GM21360 (cell line): ENCODE data around the gene PPP1R7.
"Not testable (repeated sequence)": the region's sequence is repeated elsewhere in the genome, so short reads cannot be mapped to it uniquely, and the experiment has no call there.

Experiments
- ATAC-seq: cut with Tn5 transposase; IDR thresholded peaks from one replicate; pipeline ENCODE4 v1.9.1; 2021; ENCODE audit warnings: mild to moderate bottlenecking, moderate library complexity; ENCODE audit not compliant: unreplicated experiment

PPP1R7 gene

GRCh38 chr2:241149925-241150659 lies at the start of gene PPP1R7:
PPP1R7 (plus strand) TSS chr2:241150467; CDS start chr2:241150496, 29 bp downstream.
- peak; percentile 71 for ATAC-seq

- ATAC-seq, result peak; percentile 85
Observed at GRCh38 chr2:241102239-241102803, 47.9 kb upstream of the PPP1R7 start, which contains the start of gene MTERF4. MTERF4 (minus strand) TSS chr2:241102287; CDS start chr2:241102273, 14 bp downstream.

GRCh38 chr2:241103176-241103595 lies 47.1 kb upstream of the PPP1R7 start:
- no peak for ATAC-seq

- ATAC-seq, result not testable (repeated sequence)
Observed at GRCh38 chr2:241104611-241105010, 45.7 kb upstream of the PPP1R7 start.

DNA sequence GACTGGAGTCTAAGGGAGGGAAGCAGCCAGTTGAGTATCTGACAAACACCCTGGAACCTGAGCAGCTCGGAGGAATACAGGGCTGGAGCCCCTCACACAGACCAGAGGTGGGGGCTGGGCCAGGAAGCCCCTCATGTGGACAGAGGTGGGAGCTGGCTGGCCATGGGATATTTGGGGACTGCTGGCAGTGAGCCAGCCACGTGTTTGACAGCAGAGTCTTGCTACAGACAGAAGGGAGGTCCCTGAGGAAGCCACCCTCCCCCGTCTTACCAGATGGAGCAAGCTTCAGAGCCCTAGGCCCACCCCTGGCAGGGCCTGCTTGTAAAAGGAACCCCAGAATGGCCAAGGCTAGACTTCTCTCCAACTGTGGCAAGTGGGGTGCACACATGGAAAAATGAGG lies 44.6 kb upstream of the PPP1R7 start:
- ATAC-seq, result no peak

GRCh38 chr2:241107031-241107783 lies 43.1 kb upstream of the PPP1R7 start:
- ATAC-seq, result no peak

DNA sequence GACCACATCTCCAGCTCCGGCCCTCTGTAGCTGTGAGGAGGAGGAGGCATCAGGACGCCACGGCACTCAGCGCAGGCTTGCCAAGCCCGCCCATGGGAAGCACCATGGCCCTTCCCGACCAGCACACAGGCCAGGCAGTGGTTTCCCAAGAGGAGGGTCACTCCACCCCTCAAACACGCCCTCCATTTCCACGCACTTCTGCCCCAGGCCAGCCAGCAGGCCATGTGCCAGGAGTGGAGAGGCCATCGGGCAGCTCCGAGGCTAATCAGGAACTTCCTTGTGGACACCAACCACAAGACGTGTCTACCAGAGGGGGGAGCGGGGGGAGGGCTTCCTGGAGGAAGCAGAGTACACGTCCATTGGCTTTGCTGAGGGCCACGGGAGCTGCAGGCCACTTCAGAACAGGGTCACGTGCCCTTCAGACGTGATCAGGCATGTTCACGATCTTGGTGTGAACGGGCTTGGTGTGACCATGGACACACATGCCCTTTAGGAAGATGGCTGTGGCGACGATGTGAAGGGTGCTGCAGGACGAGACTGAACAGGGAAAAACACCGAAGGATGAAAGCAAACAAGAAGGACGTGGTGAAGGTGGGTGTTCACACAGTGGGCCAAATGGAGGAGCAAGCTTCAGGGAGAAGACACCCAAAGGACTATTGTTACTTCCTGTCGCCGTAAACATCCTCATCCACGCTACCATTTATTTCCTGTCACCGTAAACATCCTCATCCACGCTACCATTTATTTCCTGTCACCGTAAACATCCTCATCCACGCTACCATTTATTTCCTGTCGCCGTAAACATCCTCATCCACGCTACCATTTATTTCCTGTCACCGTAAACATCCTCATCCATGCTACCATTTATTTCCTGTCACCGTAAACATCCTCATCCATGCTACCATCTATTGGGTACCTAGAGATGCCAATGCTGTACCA lies 41.7 kb upstream of the PPP1R7 start:
- no peak for ATAC-seq

DNA sequence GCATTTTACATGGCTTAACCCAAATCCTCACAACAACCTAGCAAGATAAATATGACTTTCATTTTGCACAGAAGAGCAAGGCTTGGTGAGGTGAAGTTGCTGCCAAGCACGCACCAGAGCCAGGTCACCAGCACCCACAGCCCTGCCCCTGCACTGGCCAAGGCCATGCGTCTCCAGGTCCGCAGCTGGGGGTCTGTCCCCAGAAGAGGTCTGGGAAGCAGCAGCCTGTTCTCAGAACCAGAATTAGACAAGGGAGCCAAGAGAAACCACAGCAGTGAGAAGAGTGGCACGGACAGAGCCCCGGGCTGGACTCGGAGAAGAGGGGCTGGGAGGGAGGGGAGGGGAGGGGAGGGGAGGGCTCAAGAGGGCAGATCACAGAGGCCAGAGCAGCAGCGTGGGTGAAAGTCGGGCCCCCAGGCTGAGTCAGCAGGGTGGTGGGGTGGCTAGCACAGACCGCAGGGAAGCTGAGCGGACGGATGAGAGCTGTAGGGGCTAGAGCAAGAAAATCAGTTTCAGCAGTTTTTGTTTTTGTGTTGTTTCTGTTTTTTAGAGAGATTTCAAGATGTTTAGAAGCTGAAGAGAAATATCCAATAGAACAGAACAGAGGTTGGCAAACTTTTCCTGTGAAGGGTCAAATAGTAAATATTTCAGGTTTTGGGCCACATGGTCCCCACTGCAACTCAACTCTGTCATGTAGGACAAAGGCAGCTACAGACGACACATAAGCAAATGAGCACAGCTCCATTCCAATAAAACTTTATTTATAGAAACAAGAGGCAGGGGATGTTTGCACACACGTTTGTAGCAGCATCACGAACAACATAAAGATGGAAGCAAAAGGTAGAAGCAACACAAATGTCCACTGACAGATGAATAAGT lies 40.8 kb upstream of the PPP1R7 start:
- ATAC-seq, result no peak

DNA sequence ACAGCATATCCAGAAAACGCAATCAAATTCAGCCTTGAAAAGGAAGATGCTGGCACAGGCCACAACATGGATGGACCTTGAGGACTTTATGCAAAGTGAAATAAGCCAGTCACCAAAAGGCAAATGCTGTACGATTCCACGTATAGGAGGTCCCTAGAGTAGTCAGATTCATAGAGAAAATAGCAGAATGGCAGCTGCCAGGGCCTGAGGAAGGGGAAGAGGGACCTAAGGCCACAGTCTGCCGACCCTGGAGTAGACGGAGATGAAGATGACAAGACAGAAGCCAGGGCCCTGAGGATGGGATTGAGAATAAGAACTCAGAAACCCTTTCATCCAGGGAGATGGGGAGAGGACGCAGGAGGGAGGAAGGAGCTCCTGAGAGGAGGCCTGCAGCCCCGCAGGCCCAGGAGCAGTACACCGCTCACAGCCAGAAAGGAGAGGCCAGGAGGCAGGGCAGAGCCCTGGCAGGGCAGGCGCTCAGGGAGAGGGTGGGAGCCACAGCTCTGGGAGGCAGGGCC lies 40.1 kb upstream of the PPP1R7 start:
- no peak for ATAC-seq

DNA sequence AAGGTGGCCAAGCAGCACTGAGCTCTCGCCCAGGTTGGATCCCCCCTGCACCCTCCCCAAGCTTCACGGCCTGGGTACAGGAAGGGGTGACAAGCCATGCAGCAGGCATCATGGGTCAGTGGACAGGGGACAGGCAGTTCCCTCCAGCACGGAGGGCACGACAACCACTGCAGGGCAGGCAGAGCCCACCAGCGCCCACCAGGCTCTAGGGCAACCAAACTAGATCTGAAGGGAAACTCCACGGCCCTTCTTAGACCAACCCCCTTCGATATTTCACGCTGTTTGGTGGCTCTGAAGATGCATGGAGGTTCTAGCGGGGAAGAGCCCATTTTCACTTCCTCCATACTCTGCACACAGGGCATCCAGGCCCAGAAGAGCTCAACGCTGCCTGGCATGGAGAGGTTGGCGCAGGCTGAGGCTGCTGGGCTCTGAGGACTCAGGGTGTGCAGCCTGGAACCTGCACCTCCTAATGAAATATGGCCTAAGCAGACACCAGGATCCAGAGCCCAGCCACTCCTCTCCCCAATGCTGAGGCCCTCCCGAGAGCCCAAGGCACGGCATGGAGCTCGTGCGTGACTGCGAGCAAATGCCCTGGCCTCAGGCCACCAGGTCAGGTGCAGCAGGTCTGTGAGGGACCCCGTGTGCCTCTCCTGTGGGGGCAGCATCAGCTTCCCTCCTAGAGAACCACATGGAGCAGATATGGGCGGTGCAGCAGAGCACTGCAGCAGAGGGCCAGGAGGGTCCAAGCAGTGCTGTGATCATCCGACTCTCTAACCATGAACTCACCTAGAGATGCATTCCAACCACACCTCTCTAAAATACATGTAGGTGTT lies 39.4 kb upstream of the PPP1R7 start:
- no peak for ATAC-seq

- no peak for ATAC-seq
Observed at GRCh38 chr2:241111440-241111805, 38.8 kb upstream of the PPP1R7 start.

- ATAC-seq, result no peak
Observed at GRCh38 chr2:241112046-241112445, 38.2 kb upstream of the PPP1R7 start.

DNA sequence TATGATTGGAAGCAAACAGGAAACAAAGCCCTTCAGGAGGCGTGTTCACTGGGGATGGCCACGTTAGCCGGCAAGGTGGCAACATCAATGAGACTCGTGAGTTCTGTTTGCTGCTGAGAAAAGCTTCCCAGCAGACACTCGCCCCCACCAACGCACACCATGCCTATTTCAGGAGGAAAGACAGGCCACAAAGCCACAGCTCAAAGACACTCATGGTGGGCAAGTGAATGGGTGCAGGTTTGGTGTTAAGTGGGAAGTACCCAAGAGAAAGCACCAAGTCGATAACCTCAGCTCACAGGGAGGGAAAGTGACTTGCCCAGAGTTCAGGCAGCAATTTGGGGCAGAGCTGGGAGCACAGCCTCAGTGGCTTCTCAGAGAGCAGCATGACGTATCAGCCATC lies 37.7 kb upstream of the PPP1R7 start:
- no peak for ATAC-seq

DNA sequence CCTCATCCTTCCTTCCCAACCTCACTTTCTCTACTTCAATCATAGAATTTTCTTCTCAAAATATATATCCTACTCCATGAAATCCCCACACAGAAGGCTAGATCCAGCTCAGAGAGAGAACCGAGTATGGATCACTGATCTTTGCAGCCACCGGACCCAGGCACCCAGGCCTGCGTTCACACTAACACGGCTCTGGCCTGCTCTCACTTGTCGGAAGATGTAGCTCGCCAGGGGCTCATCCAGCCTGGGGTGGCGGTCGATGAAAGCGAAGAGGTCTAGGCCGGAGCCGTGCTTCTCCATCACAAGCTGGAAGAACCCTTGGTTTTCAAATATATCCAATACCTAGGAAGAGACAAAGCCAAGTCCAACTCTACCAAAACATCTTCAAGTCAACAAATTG lies 35.4 kb upstream of the PPP1R7 start:
- no peak for ATAC-seq

DNA sequence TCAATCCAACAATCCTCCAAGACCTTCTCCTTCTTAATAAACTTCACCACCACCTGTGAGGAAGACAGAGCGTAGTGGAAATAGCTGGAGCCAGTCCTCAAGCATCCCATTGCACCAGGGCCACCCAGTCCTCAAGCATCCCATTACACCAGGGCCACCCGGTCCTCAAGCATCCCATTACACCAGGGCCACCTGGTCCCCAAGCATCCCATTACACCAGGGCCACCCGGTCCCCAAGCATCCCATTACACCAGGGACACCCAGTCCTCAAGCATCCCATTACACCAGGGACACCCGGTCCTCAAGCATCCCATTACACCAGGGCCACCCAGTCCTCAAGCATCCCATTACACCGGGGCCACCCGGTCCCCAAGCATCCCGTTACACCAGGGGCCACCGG lies 34.9 kb upstream of the PPP1R7 start:
- no peak for ATAC-seq

GRCh38 chr2:241116606-241117560 lies 33.4 kb upstream of the PPP1R7 start:
- ATAC-seq, result no peak

- ATAC-seq, result no peak
Observed at GRCh38 chr2:241118737-241119505, 31.3 kb upstream of the PPP1R7 start.
